ENCODE data around the gene PREX1.

PREX1 gene

DNA sequence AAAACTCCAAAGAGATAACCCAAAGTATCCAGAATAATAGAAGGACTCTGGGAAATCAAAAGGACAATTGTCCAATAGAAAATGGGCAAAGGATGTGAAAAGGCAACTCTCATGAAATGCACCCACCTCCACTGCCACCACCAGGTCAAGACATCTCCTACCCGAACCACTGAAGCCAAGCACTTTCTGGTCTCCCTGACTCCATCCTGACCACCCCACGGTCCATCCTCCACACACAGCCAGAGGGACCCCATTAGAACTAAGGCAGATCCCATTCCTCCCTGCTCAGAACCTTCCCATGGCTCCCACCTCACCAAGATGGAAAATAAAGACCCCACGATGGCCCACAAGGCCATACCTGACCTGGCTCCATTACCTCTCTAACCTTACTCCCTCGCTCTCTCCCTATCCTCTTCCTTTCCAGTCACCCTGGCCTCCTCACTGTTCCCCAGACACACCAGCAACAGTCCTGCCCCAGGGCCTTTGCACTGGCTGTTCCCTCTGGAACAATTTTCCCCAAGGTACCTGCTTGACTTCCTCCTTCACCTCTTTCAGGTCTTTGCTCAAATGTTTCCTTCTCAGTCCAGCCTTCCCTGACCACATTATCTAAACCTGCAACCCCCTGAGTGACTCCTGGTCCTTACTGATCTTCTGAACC, 108.1 kb downstream of the PREX1 start:
- no peak for DNase-seq (ENCODE audit: low read depth, low spot score)

DNA sequence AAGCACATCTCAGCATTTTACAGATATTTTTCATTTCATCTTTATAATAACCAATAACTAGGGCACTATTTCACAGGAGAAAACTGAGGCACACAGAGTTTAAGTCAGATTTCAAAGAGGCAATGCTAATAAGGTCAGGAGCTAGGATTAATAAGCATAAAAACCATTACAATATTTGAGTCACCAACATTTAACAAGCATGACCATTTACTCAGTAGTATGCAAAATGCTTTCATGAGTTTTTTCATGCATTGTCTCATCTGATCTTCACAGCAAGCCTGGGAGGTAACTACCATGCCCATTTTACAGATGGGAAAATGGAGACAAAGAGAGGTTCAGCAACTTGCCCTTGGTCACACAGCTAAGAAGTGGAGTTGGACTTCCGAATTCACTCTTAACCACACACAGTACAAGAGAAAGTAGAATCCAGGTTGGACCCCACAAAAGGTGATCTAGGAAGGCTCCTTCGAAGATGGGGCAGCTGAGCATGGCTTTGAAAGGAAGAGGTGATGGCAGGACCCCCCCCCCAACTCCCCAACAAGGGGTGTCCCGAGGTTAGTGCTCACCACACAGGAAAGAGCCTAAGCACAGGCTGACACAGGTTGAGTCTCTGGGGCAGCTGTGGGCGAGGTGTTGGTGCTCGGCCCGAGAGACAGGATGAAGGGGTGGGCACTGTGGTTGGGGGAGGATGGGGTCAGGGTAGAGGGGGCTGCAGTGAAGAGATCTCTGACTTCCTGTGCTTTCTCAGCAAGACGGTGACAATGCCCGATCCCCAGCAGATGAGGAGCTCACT, 108.8 kb downstream of the PREX1 start:
- no peak for DNase-seq (ENCODE audit: low read depth, low spot score)

DNA sequence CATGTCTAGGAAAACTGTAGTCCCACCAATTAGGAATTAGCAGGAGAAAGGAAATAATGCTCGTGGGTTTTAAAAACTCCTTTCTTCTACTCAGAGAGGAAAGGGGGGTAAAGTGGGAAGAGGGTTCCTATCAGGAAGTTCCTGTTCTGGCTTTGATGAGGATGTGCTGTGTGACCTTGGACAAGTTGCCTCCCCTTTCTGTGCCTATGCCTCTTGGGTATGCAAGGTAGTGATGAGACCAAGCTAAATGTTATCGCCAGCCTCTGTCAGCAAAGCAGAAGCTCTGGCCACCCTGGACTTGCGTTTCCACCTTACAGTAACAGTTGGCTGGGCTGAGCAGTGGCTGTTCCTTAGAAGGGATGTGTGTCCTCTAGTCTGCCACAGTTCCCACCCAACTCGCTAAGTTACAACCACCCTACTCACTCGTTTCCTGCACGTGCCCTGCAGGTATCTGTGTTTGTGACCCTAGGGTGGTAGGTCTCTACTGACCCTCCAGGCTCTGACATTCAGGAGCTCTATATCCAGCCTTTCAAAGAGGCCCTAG, 110.0 kb downstream of the PREX1 start:
- DNase-seq (ENCODE audit: low read depth, low spot score): no peak

DNA sequence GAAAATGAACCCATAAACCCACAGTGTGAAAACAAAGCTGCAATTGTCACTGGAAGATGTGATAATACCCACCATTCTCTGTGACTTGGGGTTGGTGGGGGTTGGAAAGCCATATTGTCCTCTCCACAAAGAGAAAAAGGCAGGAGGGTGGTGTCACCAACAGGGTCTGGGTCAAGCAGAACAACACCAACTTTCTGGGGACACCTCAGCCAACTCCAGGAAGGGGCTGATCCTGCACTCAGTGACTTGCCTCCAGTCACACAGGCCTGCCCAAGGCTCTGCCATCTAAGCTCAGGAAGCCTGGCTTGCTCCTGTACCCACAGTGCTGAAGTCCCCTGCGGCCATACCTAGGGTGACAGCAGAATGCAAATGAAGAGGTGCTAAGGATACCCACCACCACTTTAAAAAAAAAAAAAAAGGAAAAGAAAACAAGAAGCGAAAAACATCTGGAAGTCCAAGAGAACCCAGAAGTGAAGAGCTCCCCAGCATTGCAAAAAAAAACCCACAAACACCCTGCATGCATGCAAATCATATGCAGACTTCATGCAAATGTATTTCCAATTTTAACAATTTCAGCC, 110.6 kb downstream of the PREX1 start:
- DNase-seq (ENCODE audit: low read depth, low spot score): no peak

DNA sequence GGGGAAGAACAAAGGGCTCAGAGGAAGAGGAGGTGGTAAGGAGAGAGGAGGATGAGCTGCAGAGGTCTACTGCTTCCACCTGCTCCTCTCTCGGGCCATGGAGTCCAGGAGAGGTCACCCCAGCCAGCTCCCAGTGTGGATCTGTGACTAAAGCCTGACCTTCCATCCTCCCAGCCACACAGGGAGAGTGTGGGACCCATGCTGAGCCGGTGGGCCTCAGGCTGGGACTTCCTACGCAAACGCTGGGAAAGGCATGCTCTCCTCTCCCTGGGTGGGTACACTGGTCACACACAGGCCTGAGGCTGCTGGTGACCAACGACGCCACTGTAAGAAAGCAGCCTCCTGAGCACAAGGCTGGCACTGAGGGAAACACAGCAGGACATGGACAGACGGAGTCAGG, 111.3 kb downstream of the PREX1 start:
- DNase-seq (ENCODE audit: low read depth, low spot score): no peak

DNA sequence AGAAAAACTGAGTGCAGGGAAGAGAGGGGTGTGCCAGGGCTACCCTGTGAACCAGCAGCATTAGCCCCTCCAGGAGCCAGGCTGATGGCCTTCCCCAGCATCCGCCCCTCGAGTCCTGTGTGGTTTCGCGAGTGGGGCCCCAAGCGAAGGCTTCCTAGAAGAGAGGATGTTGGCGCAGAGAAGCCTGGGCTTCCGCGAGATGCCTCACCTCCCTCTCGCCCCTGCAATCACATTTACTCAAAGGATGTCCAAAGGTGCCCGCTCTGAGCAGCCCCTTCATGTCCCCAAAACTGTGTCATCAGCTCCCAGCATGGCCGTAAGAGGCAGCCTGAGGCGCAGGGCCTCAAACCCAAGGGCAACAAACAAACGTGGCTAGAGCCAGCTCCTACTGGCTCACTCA, 111.7 kb downstream of the PREX1 start:
- no peak for DNase-seq (ENCODE audit: low read depth, low spot score)

DNA sequence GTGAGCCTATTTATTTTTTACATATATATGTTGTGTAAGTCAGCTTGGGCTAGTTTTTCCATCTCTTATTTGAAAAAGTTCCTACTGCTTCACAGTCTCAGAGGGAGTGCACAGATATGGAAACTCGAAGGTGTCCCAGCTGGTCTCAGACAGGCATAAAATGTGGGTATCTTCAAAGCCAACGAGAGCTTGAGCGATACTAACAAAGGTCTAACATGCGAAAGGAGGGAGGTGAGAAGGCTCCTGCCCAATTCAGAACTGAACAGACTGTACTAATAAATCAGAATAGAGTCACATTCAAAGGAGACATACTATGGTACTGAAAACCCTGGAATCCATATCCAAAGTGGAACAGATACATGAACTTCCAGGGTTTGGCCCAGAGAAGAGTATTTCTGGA, 113.0 kb downstream of the PREX1 start:
- no peak for DNase-seq (ENCODE audit: low read depth, low spot score)

DNA sequence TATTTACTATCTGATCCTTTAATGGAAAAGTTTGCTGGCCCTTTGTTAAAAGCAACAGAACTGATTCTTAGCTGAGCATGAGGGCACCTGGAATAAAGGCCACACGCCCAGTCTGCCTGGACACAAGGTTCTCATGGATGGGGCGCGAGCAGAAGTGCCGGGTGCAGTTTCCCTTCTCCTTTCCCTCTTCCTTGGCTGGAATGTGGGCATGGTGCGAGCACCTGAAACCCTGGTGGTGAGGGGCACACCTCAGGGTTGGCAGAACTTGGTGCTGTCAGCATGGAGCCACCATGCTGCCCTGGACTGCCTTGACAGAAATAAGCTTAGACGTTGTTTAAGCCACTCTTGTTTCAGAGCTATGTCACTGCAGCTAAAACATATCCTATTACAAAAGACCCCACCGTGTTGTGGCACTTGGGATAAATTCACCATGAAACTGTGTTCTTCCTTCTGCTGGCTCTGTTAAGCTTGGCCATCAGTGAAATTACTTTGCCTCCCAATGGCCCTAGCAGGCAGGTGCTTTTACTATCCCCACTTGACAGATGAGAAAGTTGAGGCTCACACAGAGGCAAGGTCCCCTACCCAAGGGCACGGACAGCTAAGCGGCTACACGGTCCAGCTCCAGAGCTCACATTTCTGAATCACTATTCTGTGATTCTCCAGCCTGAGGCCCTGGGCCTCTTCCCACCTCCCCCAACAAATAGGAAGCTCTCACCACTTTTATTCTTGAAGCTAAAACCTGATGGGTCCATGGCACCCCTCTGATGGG, 115.9 kb downstream of the PREX1 start:
- DNase-seq (ENCODE audit: low read depth, low spot score): no peak

DNA sequence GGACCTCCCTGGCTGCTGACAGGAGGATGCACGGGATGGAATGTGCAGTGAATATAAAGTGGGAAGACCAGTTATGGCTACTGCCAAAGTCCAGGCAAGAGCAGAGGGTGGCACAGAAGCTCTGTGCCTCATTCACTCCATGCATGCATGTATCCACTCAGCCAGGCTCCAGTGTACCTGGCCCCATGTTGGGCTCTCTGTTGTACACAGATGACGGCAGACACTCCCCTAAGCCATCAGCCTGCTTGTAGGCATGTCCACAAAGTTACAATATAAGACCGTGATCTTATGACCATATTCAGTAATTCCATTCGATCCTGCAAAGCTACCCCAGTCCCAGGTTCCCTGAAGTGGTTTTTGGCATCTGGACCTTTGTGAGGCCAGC, 116.8 kb downstream of the PREX1 start:
- DNase-seq (ENCODE audit: low read depth, low spot score): no peak

DNA sequence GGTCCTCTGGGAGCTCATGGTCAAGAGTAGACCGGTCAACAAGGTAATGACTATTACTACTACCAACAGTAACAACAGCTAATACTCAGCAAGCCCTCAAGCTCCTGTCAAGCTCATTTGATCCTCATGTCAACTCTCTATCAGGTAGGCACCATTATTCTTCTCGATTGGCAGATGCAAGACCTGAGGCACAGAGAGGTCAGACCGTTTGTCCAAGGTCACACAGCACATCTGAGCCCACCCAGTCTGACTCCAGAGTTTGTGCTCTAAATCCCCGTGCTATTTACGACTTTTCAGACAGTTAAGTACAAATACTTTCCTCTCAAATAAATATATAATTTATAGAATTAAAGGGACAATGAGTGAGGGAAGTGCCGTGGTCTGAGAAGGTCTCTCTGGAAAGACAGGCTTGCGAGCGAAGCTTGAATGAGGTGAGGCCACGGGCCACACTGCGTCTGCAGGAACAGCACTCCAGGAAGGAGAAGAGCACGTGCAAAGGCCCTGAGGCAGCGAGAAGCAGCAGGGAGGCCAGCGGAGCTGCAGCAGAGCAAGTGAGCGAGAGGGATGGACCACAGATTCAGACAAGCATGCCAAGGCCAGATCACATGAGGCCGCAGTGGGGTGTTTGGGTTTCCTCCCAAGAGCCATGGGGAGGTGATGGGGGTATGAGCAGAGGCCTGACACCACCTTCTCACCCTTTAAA, 117.3 kb downstream of the PREX1 start:
- DNase-seq (ENCODE audit: low read depth, low spot score): no peak

DNA sequence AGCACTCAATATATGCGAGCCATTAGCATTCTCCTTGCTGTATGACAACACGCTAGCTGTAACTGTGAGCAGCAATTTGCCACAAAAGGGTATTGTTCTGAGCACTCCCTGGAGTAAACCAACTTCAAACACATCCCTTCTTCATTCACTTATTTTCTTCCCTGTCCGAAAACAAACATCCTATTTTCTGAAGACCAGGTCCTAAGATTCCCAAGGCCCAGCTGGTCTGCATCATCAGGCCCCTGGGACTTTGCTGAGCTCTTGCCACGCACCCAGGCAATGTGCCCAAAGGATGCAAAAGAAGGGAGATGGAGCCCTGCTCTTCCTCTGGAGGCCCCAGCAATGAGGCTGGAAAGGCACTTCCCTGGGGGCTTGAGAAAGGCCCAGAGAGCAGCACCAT, 118.1 kb downstream of the PREX1 start:
- DNase-seq (ENCODE audit: low read depth, low spot score): no peak

DNA sequence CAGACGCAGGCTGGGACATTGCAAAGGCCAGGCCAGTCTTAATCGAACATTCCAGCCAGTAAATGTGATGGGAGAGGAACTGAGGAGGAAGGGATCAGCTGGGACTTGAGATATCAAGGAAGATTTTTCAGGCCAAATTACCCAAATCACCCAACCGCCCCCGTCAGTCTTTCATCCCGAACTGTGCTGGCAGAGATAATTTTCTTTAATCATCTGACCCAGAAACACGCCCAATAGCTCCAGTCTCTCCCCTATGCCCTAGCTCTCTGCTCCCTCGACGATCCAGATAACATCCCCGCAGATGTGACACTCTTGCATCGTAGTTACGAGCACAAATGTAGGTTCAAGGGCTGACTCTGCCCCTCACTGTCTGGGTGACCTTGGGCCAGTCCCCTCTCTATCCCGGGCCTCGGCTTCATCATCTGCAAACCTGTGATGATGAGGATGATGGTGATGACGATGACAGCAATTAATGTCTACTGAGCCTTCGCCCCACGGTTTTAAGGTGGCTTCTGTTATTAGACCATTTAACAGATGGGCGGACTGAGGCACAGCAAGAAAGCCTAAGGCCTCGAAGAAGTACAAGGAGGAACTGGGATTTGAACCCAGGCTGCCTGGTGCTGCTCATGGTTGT, 118.6 kb downstream of the PREX1 start:
- no peak for DNase-seq (ENCODE audit: low read depth, low spot score)

DNA sequence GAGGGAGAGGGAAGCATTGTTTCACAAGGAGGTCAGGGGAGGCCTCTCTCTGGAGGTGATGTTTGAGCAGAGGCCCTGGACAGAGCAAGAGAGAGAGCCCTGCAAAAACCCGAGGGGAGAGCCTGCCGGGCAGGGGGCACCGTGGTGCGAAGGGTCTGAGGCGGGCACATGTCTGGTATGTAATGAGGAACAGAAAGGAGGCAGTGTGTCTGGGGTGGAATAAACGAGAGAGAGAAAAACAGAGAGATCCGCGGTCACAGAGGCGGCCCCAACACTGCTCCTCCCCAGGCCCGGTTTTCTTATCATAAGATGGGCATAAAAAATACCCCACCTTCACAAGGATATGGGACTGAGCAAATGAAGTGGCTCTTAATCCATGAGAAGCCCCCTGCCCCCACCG, 119.2 kb downstream of the PREX1 start:
- DNase-seq (ENCODE audit: low read depth, low spot score): no peak

DNA sequence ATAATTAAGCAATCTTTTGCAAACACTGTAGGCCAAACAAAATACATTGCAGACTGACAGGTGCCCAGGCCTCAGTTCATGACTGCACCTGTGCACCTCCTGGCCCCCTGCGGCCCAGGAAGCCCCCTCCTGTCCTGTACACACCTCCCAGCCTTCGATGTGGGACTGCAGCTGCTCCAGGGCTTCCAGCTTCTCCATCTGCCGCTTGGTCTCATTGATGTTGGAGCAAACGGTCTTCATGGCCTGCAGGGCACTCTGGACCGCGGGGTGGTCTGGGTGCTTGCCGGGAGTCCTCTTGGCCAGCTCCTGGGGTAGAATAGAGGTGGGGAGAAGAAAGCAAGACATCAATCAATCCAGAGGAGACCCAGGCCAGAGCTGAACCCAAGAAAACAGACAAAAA, 119.7 kb downstream of the PREX1 start:
- no peak for DNase-seq (ENCODE audit: low read depth, low spot score)

DNA sequence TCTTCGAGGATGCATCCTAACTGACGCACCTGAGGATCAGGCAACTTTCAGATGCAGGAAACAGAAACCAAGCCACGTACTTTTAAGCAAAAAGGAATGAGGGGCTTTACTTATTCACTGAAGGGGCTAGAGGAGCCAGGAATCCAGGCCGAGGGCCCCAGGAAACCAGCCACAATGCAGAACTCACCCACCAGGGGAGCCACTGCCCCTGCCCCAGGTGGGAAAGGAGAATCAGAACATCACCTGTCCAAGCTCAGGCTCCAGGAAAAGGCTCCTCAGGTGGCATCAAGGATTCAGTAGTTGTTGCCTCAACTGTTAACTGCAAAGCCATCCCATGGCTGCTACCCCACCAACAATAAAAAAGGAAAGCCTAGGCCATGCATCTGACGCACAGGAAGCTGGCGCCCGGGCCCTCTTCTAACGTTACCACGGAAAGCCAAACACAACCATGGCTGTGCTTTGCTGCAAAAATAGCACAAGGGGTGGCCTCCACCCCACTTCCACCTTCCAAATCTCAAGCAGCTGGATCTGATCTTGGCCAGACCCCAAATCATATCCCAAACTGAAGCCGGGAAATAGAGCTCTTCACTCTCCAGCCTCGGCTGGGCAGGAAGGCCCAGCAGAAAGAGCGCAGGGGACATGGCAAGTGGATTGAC, 121.0 kb downstream of the PREX1 start:
- DNase-seq (ENCODE audit: low read depth, low spot score): no peak

DNA sequence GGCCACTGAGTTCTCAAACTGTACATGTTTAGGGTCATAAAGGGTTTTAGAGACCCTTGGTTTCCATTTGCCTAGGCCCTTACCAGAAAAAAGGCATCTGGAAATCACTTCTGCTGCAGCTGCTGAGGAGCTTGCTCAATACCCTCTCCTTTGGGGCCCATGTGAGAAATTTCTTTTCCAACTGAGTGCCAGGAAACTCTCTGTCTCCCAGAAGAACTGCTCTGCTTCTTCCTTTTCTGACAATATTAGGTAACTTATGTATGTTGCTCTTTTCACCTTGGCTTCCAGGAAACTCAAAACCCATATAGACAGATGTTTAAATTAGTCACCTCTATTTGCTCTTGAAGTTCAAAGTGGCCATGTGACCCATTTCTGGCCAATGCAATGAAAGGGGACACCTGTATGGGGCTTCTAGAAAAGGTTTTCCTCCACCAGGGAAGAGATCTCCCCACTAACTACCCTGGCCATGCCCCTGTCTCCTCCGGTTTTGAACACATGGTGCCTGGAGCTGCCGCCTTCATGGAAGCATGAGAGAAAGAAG, 121.6 kb downstream of the PREX1 start:
- no peak for DNase-seq (ENCODE audit: low read depth, low spot score)

DNA sequence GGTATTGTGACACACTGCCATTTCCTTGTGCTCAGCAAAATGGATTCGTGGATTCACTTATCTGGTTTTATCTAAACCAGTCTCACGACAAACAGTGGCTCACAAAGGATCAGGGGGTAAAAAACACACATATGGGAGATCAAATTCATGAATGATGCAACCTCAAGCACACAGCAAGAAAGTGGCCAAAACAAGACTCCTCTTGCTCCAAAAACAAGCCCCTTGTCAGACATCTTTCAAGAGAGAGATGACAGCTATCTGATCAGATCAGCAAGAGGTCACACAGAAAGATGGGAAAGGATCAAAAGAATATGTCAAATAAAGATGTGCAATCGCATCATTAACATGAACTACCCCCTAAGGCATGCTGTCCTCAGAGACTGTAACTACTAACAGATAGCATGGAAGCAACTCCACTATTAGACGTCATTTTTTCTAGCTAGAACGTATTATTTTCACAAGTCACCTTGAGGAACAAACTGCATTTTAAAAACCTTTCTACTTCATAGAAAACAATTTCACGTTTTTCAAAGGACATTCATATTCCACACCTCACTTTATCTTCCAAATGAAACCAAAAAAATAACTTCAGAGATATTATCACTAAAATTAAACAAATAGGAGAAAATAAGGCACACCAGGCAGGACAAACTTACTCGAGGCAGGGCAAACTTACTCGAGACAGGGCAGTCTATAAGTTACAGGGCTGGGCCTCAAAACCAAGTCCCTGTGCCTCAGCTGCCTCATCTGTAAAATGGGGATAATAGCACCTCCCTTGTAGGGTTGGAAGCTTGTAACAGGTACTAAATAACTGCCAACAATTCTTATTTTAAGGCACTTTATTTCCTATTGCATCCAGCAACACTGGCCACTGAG, 122.3 kb downstream of the PREX1 start:
- DNase-seq (ENCODE audit: low read depth, low spot score): no peak

DNA sequence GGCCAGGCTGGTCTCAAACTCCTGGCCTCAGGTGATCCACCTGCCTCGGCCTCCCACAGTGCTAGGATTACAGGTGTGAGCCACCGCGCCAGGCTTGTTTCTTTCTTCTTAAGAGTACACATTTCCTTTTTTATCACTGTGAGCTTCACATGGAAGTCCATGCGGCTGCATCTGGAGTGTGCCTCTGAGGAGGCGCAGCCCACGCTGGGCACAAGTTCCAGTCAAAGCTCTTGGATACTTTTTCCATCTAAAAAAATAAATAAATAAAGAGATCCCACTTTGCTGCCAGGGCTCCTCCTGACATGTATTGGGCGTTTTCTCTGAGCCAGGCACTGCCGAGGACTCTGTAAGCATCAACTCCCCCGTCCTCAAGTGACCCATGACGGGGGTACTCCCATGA, 123.0 kb downstream of the PREX1 start:
- DNase-seq (ENCODE audit: low read depth, low spot score): no peak

DNA sequence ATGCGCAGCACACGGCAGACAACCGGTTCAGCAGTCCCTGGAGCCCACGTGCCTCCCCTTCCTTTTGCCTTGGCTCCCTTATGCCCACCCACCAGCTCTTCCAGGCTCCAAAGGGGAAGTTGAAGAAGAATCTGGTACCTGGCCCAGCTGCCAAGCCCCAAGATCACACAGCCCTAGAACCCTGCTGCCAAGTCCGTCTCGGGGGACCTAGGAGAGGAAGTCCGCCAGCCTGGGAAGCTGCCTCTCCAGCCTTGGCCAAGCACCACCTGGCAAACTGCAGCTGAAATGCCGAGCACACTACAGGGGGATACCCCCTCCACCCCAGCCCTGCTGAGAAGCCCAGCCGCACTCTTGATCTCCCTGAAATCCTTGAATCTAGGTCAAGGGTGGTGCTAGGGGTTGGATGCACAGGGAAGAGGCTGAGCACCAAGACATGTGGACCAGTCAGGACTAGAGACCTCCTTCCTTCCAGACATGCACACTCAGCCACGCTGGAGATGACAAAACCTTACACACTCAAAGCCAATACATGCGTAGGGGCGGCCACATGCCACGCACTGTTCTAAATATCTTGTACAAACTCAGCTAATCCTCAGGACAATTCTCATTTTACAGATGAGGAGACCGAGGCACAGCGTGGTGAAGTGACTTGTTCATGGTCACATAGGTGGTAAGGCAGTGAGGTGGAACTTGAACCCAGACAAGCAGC, 124.1 kb downstream of the PREX1 start:
- no peak for DNase-seq (ENCODE audit: low read depth, low spot score)

Measured in iPS DF 19.7 (cell line).